NAMALWA (cell line): ENCODE results near the gene KRT40.

ENCODE experiments used
- DNase-seq: peaks from one replicate; pipeline ENCODE4 v3.0.0-alpha.2; 2015; ENCODE audit warnings: low spot score

The KRT40 gene

GRCh38 chr17:40952154-40952553 is 32.0 kb downstream of the KRT40 start:
- no peak for DNase-seq

GRCh38 chr17:40951011-40951622 is 33.0 kb downstream of the KRT40 start:
- DNase-seq = no peak

GRCh38 chr17:40950176-40950575 is 34.0 kb downstream of the KRT40 start:
- DNase-seq = no peak

DNA sequence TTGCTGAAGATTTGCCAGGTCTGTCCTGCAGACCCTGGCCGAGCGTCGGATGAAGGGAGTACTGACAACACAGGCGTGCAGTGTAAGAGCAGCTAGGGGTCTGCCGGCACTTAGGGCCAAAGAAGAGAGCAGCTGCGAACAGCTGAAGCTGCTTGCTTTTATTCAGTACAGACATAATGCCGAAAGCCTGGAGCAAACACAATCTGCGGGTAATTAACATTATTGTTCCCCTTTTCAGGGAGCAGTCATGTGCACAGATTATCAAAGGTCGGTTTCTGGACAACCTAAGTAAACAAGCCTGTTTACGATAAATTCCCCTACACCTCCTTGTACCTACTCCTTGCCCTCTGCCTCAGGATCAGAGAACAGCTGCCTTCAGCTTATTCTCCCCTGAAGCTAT is 34.7 kb downstream of the KRT40 start:
- no peak for DNase-seq

GRCh38 chr17:40947929-40948328 is 36.2 kb downstream of the KRT40 start:
- no peak for DNase-seq

GRCh38 chr17:40945414-40945813 is 38.7 kb downstream of the KRT40 start:
- no peak for DNase-seq

- DNase-seq = no peak
These were observed 39.6 kb downstream of the KRT40 start for GRCh38 chr17:40944531-40944930.

- DNase-seq = no peak
These were observed 41.6 kb downstream of the KRT40 start for GRCh38 chr17:40942553-40942952.

- DNase-seq = no peak
These were observed 43.9 kb downstream of the KRT40 start for GRCh38 chr17:40940266-40940665.

DNA sequence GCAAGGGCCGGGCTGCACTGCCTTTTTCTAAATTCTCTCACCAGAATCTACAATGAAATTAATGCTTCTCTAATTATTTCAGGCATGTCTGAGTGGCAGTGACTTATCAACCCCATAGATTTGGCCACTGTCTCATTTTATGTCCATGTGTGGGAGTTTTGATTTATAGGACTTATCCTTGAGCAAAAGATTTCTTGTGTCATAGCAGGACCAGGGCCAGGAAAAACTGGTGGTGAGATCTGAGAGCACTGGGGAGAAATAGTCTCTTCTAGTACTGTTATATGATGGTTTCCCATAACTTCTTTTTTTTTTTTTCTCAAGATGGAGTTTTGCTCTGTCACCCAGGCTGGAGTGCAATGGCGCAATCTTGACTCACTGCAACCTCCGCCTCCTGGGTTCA is 45.1 kb downstream of the KRT40 start:
- no peak for DNase-seq

- DNase-seq = no peak
These were observed 46.7 kb downstream of the KRT40 start, which contains the start of gene KRT23 for GRCh38 chr17:40937384-40937819. KRT23 (minus strand) TSS chr17:40937646; CDS start chr17:40936603, 1,043 bp downstream.

GRCh38 chr17:40936976-40937375 is 47.1 kb downstream of the KRT40 start:
- no peak for DNase-seq

GRCh38 chr17:40936437-40936971 is 47.6 kb downstream of the KRT40 start:
- no peak for DNase-seq

- no peak for DNase-seq
These were observed 48.5 kb downstream of the KRT40 start for GRCh38 chr17:40935624-40936023.

DNA sequence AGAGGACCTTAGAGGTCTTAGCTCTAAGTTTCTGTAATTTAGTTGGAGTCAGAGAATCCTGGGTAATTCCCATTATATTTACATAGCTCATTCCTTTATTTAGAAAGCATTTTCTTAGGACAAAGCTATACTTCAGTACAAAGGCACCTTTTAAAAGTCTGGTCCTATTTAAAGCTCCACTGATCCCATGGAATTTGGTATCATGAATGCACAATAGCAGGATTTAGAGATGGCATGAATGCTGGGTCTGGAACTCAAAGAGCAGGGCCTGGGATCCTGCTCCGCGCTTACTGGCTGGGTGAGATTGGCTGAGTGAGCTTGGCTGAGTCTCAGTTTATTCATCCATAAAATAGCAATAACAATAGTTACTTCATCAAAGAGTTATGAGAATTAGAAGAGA is 51.5 kb downstream of the KRT40 start:
- DNase-seq = no peak

DNA sequence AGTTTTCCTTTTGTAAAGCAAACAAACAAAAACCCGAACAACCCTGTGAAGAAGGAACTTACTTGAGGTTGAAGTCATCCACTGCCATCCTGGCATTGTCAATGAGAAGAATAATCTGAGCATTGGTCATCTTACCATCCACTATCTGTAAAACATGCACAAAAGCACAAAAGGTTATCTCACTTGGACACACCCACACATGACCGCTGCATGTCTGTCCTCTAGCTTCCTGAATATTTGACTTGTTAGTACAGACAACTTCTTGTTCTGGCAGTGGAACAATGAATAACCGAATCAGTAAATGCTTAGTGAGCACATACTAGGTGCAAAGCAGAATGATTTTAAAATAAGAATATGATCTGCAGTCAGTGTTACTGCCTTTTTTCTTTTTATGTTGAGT is 52.8 kb downstream of the KRT40 start:
- DNase-seq = no peak
